SKM-1 treated with dmso at 0.1 percent for 144 hours (cell line): Measurements from ENCODE around the gene SYNDIG1L.

Experiments
- DNase-seq: peaks from one replicate; lab custom pipeline; 2025; ENCODE audit not compliant: unreplicated experiment; lab: John Stamatoyannopoulos, UW

SYNDIG1L gene

DNA sequence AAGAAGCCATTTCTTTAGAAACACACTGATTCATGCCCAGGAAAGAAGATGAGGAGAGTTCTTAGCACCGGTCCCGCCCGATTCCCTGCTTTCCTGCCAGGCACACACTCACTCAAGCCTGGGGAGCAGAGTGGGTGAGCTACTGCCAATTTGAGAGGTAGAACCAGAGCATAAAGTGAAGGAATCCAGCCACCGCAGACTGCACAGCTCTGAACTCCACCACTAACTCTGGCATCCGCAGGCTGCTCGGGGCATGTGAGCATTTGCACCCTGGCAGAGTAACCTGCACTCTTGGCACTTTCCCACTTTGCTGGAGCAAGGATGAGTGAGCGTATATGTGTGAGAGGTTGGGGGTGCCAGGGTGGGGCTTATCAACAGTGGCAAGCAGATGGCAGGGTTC is 4.0 kb upstream of the SYNDIG1L start:
- no peak for DNase-seq

DNA sequence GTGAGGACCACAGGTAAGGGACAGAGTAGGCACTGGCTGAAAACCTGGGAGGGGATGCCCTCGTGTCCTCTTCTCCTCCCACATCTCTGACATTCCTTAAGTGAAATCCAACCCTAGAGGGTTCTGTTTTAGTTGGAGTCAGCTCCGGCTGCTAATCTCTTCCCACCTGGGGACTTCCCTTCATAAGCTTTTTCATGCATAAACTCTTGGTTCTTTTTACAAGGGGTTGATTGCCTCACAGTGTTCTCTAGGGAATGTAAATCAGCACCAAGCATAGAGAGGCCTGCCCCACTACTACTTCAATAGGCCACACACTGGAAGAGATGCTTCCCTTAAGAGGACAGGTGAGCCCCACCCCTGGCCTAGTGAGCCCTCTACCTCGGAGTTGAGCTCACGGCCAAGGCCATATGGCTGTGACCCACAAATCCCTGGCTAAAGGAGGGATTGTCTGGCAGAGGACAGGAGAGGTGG is 3.2 kb upstream of the SYNDIG1L start:
- no peak for DNase-seq

DNA sequence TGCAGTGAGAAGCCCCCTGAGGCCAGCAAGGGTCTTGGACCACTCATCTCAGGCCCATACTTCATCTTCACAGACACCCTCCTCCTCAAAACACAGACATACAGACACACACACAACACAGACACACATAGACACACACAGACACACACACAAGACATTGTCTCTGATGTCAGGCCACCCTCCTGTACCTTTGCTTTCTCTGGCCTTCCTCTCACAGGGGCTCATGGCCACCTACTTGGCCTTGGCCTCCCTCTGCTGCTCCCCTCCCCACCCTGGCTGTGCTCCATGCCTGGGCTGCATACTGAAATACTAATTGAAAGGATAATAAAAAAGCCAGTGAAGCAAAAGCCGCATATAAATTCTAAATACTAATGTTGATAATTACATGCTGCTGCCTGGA is 1.6 kb upstream of the SYNDIG1L start:
- no peak for DNase-seq

DNA sequence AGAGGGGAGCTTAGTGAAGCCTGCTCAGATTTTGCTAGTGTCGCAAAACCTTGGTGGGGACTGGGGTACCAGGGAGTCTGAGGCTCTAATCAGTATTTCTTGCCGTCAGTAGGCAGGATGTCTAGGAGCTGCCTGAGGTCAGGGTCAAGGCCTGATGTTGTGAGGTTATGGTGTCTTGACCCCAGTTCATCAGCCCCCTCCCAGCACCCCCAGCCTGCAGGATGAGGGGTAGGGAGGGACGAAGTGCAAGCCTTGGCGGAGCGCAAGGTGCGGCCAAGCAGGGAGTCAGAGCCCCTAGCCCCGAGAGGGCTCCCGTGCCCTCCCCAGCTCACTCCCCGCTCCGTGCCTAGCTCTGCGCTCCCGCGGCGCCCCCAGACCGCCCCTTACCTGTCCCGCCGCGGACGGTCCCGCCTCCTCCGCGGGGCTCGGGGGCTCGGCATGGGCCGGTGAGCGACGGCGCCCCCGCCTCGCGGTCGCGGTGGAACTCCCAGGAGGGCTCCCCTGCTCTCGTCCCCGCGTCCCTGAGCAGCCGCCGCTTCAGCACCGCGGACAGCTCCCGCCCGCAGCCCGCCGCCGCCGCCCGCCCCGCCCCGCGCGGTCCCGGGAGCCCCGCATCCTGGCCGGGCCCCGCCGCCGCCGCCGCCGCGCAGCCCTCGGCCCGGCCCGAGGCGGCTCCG is 347 bp downstream of the SYNDIG1L start:
- no peak for DNase-seq

DNA sequence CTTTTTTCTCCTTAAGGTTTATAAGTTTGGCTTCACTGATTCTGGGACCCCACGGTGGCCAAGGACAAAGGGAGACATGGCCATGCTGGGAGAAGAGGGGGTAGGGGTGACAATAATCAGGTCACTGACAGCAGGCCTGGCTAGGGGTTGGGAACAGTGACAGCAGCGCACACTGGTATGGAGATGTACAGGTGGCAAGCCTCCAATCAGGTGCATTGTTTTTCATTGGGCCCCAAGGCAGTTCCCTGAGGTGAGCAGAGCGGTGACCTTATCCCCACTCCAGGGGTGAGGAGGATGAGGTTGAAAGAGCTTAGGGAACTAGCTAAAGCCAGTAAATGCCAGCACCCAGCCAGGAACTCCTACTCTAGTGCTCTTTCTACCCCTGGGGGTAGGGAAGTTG is 1.4 kb downstream of the SYNDIG1L start:
- no peak for DNase-seq

DNA sequence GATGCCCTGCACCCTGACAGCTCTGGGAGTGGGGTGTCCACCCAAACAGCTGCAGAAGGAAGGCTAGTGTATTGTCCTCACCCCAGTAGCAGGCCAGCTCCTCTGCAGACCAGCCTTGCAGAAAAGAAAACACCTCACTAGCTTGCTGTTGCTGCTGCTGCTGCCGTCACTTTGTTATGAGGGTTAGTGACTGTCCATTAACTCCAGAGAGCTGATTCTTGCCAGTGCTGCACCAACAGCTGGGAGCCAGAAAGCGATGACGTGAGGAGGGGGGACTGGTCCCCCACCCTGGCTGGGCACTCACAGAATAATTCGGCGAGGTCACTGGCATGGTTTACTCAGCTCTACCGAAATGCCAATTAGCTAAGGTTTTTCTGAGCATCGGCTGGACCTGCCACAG is 2.8 kb downstream of the SYNDIG1L start:
- no peak for DNase-seq

DNA sequence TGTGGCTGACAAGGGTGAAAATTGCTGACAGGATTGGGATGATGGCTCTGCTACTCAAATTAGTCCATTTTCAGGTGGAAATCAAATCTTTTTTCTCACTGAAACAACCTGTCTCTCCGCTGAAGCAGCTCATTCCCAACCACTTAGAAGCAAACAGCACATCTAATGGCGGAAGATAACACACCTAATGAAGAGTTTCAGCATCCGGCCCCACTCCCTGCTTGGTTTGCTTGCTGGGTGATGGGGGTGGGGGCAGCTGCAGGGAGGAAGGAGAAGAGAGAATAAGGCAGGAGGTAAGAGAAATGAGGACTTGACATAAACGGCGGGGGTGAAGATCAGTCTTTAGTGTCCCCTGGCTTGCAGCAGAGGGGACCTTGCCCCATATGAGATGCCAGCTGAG is 4.0 kb downstream of the SYNDIG1L start:
- no peak for DNase-seq

DNA sequence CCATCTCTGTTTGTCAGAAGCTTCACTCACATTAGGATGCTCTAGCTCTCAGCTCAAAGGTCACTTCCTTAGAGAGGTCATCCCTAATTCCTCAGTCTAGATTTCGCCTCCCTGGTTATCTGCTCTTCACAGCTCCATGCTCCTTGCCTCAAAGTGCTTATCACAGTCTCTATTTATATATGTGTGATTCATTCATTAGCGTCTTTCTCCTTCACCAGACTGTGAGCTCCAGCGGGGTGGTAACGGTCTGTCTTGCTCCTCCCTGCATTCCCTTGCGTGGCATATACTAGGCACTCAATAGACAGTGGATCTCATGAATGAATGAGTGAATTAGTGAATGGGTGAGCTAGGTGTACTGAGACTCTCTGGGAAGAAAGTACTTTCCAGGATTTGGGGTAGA is 6.9 kb downstream of the SYNDIG1L start:
- no peak for DNase-seq

DNA sequence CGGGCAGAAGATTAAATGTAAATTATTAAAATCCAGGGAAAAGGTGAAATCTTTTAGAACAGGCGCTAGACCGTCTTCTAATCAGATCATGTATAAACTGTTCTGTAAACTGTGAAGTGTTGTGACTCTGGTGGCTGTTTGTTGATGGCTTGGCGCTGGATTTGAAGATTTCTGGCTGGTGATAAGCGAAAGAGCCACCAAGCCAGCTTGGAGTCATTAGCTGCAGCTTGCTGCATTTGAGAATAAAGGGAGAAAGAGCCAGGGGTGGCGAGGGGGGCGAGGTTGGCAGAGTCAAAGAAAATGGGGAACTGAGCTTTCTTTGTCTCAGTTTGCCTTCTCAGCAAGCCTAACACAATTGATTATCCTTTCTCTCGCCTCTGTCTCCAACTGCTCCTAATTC is 8.0 kb downstream of the SYNDIG1L start:
- DNase-seq, result no peak

DNA sequence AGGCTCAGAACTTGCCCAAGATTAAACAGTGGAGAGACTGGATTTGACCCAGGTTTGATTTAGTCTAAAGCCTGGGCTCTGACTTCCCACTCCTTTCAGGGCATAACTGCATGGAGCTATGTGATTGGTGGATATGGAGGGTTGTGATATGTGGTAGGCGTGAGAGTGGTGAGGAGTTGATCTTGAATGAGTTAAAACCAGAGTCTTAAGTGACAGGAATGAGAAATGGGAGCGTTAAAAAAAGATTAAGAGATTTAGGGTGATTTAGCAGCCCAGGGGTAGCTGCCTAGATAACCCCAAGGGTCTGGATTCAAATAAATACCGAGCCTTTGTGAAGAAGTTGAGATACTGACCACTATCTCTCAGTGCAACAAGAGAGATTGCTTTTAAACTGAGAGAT is 8.4 kb downstream of the SYNDIG1L start:
- DNase-seq, result no peak

DNA sequence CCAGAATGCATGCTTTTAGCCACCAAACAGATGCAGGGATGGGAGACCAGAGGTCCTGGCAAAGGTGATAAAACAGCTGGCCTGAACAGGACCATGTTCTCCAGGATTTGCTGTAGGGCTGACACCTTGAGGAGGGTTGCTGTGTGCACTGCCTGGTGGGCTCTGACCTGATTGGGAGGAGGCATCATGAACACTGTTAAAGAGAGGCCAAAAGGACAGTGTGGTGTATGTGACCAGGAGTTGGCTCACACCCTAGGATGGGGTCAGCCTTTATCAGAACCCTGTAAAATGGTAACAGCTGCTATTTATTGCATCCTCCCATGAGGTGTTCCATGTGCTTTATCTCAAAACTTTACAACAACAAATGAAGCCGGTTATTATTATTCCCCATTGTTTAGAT is 8.8 kb downstream of the SYNDIG1L start:
- DNase-seq, result no peak

DNA sequence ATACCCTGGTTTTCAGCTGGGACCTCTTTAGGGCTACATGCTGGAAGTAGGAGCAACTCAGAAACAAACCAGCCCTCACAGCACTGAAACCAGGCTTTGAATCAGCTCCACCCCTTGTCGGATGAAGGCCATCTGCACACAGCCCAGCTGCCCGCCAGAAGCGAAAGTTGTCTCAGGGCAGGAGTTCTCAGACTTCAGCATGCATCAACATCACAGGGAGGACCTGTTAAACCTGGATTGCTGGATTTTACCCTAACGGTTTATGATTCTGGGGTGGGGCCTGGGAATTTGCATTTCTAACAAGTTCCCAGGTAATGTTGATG is 10.9 kb downstream of the SYNDIG1L start:
- DNase-seq, result no peak

DNA sequence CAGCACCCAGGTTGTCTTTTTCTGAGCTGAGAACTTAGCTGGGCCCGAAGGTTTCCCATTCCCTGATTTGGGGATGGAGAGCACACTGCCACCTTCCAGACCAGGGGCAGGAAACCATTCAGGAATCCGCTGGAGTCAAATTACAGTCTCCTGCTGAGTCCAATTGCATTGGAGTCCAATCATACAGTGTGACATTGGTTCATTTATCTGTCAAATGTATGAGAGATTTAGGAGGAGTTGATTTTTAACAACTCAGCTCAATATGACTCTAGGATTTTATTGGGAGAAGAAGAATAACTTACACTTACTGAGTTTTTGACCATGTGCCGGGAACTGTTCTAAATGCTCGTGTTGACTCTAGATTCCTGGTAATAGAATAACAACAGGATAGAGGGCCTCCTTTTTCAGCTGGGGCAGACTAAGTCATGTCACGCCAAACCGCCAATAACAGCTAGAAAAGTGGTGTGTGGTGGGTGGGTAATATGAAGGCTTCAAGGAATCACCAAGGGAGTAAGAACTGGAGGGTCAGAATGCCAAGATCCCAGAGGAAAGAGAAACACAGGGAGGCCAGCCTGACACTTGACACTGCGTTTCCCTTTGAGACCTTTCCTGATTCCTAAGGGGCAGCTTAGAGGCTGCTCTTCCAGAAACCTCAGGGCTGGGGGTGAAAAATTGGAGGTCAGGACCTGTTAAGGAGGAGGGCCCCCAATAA is 11.5 kb downstream of the SYNDIG1L start:
- DNase-seq, result no peak

DNA sequence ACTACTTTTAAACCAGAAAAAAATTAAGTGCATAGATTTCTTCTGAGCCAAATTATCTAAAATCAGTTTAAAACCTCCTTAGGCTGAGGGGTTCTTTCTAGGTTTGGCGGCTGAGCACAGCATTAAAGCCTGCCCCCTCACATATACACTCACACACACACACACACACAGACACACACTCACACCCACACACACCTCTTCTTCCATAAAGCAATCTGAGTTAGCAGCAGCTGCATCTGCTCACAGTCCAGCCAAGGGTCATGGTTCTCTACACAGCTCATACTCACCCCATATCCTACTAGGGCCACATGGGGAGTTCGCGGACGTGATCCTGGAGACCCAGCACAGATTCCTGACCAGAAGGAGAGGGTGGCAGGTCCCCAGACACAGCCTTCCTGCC is 12.4 kb downstream of the SYNDIG1L start:
- DNase-seq, result no peak

DNA sequence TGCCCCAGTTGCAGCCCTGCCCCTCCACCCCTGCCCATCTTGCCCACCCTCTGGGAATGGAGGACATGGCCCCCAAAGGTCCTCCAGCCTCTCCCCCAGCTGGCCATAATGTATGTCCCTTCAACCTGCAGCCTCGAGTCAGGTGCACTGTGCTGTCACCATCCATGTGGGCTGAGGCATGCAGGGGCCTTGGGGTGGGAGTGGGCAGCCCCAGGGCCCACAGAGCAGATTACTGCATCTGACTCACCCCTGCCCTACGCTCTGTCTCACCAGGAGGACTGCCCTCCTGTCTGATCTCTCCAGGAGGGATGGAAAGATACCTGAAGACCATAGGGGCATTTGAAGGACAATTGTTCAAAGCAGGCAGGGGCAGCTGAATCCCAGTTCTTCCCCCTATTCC is 13.3 kb downstream of the SYNDIG1L start:
- DNase-seq, result no peak

DNA sequence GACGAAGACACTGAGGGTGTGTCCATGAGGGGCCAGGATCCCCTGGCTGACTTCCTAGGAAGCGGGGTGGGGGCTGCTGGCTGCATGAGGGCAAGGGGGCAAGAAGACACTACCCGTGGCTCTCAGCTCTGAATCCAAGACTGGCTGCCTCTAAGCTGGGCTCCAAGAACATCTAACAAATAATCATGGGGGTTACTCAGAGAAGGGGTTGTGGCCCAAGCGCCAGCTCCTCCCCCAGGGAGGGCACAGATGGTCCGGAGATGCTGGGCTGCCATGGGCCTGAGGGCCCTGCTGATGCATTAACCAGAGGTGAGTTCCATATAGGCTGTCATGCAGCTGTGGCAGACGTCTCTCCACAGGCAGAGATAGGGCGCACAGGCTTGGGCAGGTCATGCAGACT is 14.3 kb downstream of the SYNDIG1L start:
- no peak for DNase-seq

DNA sequence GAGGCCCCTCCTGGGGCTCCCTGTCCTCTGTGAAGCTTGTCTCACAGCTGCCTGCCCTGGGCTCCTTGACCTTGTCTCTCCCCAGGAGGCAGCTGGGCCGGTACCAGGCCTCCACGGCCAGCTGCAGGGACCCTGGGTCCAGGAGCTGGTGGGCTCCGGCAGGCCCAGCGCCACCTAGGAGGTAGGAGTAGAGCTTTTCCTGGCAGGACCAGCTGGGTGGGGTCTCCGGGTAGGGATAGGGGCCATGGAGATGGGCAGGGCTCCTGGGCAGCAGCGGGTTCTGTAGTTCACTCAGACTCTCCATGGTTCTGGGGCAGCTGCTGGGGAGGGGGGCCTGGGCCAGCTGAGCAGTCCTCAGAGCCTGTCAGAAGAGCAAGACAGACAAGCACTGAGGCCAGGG is 16.6 kb downstream of the SYNDIG1L start:
- DNase-seq, result no peak

DNA sequence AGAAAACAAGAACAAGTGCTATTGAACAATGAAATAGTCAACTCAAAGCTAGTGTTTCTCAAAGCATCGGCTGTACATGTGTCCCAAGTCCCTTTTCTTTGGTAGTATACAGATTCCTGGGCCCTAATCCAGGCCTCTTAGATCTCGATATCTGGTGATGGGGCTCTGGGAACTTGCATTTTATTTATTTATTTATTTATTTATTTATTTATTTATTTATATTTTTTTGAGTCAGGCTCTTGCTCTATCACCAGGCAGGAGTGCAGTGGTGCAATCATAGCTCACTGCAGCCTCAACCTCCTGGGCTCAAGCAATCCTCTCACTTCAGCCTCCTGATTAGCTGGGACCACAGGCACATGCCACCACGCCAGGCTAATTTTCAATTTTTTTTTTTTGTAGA is 17.1 kb downstream of the SYNDIG1L start:
- no peak for DNase-seq

DNA sequence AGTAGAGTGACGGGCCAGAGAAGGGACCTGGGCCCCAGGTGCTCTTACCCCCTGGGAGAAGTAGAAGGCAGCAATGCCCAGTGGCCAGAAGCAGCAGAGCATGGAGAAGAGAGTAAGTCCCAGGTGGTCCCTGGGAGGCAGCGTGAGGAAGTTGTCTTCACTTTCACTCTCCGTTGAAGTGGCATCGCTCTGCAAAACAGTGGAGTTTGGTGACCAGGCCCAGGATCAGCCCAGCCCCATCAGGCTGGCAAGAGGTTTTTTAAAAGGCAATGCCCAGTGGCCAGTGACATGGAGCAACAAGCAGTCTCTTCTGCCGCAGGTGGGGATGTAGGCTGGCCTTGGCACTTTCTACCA is 18.2 kb downstream of the SYNDIG1L start:
- no peak for DNase-seq

DNA sequence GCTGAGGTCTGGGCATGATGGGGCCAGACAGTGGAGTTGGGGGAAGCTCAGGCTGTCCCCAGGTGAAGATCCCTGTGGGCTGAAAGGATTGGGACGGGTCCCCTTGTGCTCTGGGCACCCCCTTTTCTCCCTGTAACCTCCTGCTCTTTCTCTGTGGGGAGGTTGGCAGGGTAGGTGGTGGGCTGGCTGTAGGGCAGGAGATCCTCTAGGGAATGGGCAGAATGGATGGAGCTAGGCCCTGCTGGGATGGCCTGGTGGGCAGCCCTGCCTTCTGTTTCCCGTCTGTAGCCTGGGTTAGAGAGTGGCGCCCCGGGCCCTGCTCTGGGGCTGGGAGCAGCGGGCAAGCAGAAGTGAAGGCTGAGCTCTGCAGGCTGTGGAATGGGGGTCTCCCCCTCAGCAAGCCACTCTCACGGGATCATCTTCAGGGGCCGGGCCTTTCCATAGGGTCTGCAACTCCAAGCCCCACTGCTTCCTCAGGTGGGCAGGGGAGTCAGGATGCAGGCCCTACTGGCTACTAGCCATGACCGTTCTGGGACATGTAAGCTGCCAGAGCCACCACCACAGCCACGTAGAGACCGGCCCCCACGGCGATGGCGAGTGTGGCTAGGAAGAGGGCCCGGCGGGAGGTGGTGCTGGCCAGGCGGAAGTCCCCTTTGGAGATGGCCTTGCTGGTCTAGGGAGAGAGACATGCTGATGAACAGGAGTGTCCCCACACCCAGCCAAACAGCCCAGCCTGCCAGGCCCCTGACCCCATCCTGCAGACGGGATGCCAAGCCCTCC is 18.8 kb downstream of the SYNDIG1L start:
- no peak for DNase-seq

DNA sequence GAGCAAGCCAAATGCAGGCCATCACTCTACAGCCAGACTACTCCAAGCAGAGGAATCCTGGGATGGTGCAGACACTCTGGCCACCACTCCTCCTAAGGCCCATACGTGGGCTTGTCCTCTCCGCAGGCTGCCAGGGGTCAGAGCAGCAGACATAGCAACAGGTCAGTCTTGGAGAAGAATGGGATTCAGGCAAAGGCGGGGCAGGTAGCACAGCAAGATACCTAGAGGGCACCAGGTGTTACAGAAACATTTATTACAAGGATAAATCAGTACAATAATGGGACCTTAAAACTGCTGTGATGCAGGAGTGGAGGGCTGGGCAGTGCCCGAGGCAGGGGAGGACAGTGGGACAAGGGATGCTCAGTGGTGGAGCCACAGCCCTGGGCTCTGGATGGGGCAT is 20.3 kb downstream of the SYNDIG1L start:
- no peak for DNase-seq

DNA sequence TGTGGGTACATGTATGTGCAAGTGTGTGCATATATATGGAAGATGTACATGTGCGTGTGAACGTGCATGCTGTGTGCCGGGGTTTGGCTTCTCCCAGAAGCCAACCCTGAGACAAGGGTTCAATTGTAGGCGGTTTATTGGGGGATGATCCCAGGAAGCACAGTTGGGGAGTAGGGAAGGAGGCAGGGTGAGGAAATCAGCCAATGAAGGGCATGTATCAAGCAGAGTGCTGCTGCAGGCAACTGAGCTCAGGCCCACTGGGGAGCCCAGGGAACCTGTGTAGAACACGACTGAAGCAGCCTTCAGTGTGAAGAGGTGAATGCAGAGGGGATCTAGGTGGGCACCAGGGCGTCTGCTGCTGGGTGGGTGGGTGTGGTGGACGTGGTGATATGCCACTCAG is 21.6 kb downstream of the SYNDIG1L start:
- DNase-seq, result no peak
